Measurements from ENCODE around the gene ELL.

ELL gene

GRCh38 chr19:18430417-18431144, 91.3 kb downstream of the ELL start:
- Histone ChIP-seq H3K9ac (ENCODE audit: insufficient read length, low read depth) (no peak overlapping the region), H3K4me1 (ENCODE audit: insufficient read depth, insufficient read length) (peaks cover 52% of the 10 kb centered on the region), H3K36me3 (ENCODE audit: insufficient read depth, insufficient read length, low read length) (peaks cover 14% of the 10 kb centered on the region)

GRCh38 chr19:18429717-18430416, 92.0 kb downstream of the ELL start:
- Histone ChIP-seq H3K4me3 (ENCODE audit: insufficient read length, low read depth) (peak overlapping the region; percentile 8), H3K27me3 (ENCODE audit: insufficient read depth, insufficient read length) (no peaks in the 10 kb centered on the region), H3K9me3 (ENCODE audit: insufficient read depth, low read length) (no peaks in the 10 kb centered on the region), H3K9ac (ENCODE audit: insufficient read length, low read depth) (peak overlapping the region; percentile 44), H3K4me1 (ENCODE audit: insufficient read depth, insufficient read length) (peaks cover 53% of the 10 kb centered on the region), H3K36me3 (ENCODE audit: insufficient read depth, insufficient read length, low read length) (peaks cover 6% of the 10 kb centered on the region)
- no peak for TF ChIP-seq YY1 (IDR thresholded peaks at IDR 0.05; ENCODE audit: insufficient read depth, insufficient read length)
- no peak for TF ChIP-seq SUZ12 (IDR thresholded peaks at IDR 0.05; ENCODE audit: extremely low read depth, insufficient read depth, insufficient read length)
- no peak for TF ChIP-seq ZNF274 (IDR thresholded peaks at IDR 0.05; ENCODE audit: low read depth, low read length)
- no peak for DNase-seq (ENCODE audit: low read depth, low spot score)

More at GRCh38 chr19:18430417-18431144, 91.3 kb downstream of the ELL start:
- Histone ChIP-seq H3K4me3 (ENCODE audit: insufficient read length, low read depth) (no peak overlapping the region), H3K9me3 (ENCODE audit: insufficient read depth, low read length) (no peaks in the 10 kb centered on the region), H3K27me3 (ENCODE audit: insufficient read depth, insufficient read length) (no peaks in the 10 kb centered on the region)
- TF ChIP-seq YY1 (IDR thresholded peaks at IDR 0.05; ENCODE audit: insufficient read depth, insufficient read length) (no peak), SUZ12 (IDR thresholded peaks at IDR 0.05; ENCODE audit: extremely low read depth, insufficient read depth, insufficient read length) (no peak), ZNF274 (IDR thresholded peaks at IDR 0.05; ENCODE audit: low read depth, low read length) (no peak)
- no peak for DNase-seq (ENCODE audit: low read depth, low spot score)

DNA sequence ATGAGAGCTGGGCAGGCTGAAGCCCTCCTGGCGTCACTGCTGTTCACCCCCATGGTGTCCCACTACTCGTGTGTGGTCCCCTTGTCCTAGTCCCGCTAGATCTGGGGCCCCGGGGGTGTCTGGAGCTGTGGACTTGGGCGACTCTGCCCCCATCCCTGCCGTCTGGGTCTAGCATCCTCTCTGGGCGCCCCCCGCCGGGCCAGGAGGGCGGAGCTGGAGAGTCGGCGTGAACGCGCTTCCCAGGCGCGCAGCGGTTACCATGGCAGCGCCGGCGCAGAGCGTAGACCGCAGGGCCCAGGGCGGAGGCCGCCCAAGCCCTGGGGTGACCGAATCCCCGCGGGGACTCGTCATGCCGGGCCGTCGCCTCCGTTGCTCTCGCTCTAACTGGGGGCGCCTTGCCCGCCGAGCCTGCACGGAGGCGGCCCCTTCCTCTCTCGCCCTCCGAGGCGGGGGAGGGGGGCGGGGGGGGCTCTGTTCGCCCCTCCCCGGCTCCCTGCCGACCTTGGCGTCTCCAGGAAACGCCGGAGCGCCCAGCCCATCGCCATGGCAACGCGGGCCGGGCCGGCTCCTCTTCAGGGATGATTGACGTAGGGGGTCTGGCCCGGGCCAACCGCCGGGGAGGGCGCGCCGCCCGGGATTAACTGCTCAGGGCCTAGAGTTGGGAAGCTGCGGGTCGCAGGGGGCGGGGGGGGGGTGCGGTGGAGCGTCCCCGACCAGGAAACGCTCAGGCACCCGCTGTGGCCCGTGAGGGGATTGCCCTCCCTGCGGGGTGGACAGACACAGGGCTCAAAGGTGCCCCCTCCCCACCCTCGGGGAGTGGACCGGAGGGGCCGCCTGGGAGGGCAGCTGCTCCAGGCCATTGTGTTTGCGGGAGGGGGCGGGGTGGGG, 92.8 kb downstream of the ELL start:
- H3K27me3 ChIP-seq (ENCODE audit: insufficient read depth, insufficient read length), result no peaks in the 10 kb centered on the region
- DNase-seq (ENCODE audit: low read depth, low spot score), result peak; percentile 88
- peak overlapping the region; percentile 45 for H3K4me3 ChIP-seq (ENCODE audit: insufficient read length, low read depth)

GRCh38 chr19:18428173-18428786, 93.6 kb downstream of the ELL start:
- Histone ChIP-seq H3K4me1 (ENCODE audit: insufficient read depth, insufficient read length) (peaks cover 61% of the 10 kb centered on the region), H3K36me3 (ENCODE audit: insufficient read depth, insufficient read length, low read length) (no peaks in the 10 kb centered on the region), H3K9ac (ENCODE audit: insufficient read length, low read depth) (peak overlapping the region; percentile 59), H3K4me3 (ENCODE audit: insufficient read length, low read depth) (peak overlapping the region; percentile 45), H3K27me3 (ENCODE audit: insufficient read depth, insufficient read length) (peaks cover 2% of the 10 kb centered on the region), H3K9me3 (ENCODE audit: insufficient read depth, low read length) (no peaks in the 10 kb centered on the region)
- TF ChIP-seq YY1 (IDR thresholded peaks at IDR 0.05; ENCODE audit: insufficient read depth, insufficient read length) (no peak), SUZ12 (IDR thresholded peaks at IDR 0.05; ENCODE audit: extremely low read depth, insufficient read depth, insufficient read length) (no peak), ZNF274 (IDR thresholded peaks at IDR 0.05; ENCODE audit: low read depth, low read length) (no peak)
- DNase-seq (ENCODE audit: low read depth, low spot score), result no peak

More for the DNA sequence above, 92.8 kb downstream of the ELL start:
- H3K9me3 ChIP-seq (ENCODE audit: insufficient read depth, low read length), result no peaks in the 10 kb centered on the region
- no peaks in the 10 kb centered on the region for H3K36me3 ChIP-seq (ENCODE audit: insufficient read depth, insufficient read length, low read length)
- peak overlapping the region; percentile 59 for H3K9ac ChIP-seq (ENCODE audit: insufficient read length, low read depth)
- H3K4me1 ChIP-seq (ENCODE audit: insufficient read depth, insufficient read length), result peaks cover 54% of the 10 kb centered on the region
- TF ChIP-seq ZNF274 (IDR thresholded peaks at IDR 0.05; ENCODE audit: low read depth, low read length), result no peak
- no peak for TF ChIP-seq SUZ12 (IDR thresholded peaks at IDR 0.05; ENCODE audit: extremely low read depth, insufficient read depth, insufficient read length)
- no peak for TF ChIP-seq YY1 (IDR thresholded peaks at IDR 0.05; ENCODE audit: insufficient read depth, insufficient read length)

DNA sequence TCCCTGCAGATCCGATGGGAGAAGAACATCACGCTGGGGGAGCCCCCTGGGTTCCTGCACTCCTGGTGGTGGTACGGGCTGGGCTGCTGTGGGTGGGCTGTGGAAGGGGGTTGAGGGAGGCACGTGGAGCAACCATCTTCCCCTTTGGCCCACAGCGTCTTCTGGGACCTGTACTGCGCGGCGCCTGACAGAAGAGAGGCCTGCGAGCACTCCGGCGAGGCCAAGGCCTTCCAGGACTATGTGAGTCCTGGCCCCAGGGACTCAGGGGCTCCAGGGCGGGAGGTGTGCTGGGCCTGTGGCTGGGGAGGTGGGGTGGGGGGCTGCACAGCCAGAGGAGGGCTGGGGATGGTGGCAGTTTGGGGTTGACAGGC, 94.1 kb downstream of the ELL start:
- H3K36me3 ChIP-seq (ENCODE audit: insufficient read depth, insufficient read length, low read length), result no peaks in the 10 kb centered on the region
- TF ChIP-seq ZNF274 (IDR thresholded peaks at IDR 0.05; ENCODE audit: low read depth, low read length) (no peak), YY1 (IDR thresholded peaks at IDR 0.05; ENCODE audit: insufficient read depth, insufficient read length) (no peak), SUZ12 (IDR thresholded peaks at IDR 0.05; ENCODE audit: extremely low read depth, insufficient read depth, insufficient read length) (no peak)
- H3K9ac ChIP-seq (ENCODE audit: insufficient read length, low read depth), result peak overlapping the region; percentile 59
- H3K9me3 ChIP-seq (ENCODE audit: insufficient read depth, low read length), result no peaks in the 10 kb centered on the region
- DNase-seq (ENCODE audit: low read depth, low spot score), result no peak
- peaks cover 7% of the 10 kb centered on the region for H3K27me3 ChIP-seq (ENCODE audit: insufficient read depth, insufficient read length)
- H3K4me3 ChIP-seq (ENCODE audit: insufficient read length, low read depth), result no peak overlapping the region
- H3K4me1 ChIP-seq (ENCODE audit: insufficient read depth, insufficient read length), result peaks cover 63% of the 10 kb centered on the region

GRCh38 chr19:18427080-18427742, 94.7 kb downstream of the ELL start:
- DNase-seq (ENCODE audit: low read depth, low spot score), result no peak
- peak overlapping the region; percentile 56 for H3K9ac ChIP-seq (ENCODE audit: insufficient read length, low read depth)
- H3K9me3 ChIP-seq (ENCODE audit: insufficient read depth, low read length), result no peaks in the 10 kb centered on the region
- H3K36me3 ChIP-seq (ENCODE audit: insufficient read depth, insufficient read length, low read length), result no peaks in the 10 kb centered on the region
- H3K4me1 ChIP-seq (ENCODE audit: insufficient read depth, insufficient read length), result peaks cover 64% of the 10 kb centered on the region
- no peak overlapping the region for H3K4me3 ChIP-seq (ENCODE audit: insufficient read length, low read depth)
- peaks cover 12% of the 10 kb centered on the region for H3K27me3 ChIP-seq (ENCODE audit: insufficient read depth, insufficient read length)
- TF ChIP-seq ZNF274 (IDR thresholded peaks at IDR 0.05; ENCODE audit: low read depth, low read length) (no peak), SUZ12 (IDR thresholded peaks at IDR 0.05; ENCODE audit: extremely low read depth, insufficient read depth, insufficient read length) (no peak), YY1 (IDR thresholded peaks at IDR 0.05; ENCODE audit: insufficient read depth, insufficient read length) (no peak)
